Liver (tissue), 3 donors: Measurements from ENCODE around the gene RTCB.

ENCODE experiments used
- ATF3 ChIP-seq: IDR thresholded peaks from 2 replicates; pipeline ENCODE4 v1.6.1; 2016; ENCODE audit warnings: antibody characterized with exemption
- CTCF ChIP-seq: fragments of 150-350 bp; IDR thresholded peaks from 2 replicates; pipeline ENCODE4 v1.5.1; 2017; ENCODE audit warnings: improper control_type of control experiment, low read depth, low read length; ENCODE audit not compliant: missing input control
- HNF4A ChIP-seq, 2 donors: conservative IDR thresholded peaks; 2 replicates each; pipeline ENCODE4 v1.6.1; 2016; ENCODE audit warnings: antibody characterized with exemption in 2 of 2, mild to moderate bottlenecking in 2 of 2
- HNF4G ChIP-seq: IDR thresholded peaks from 2 replicates; pipeline ENCODE4 v1.6.1; 2016; ENCODE audit warnings: antibody characterized with exemption
- JUND ChIP-seq, 2 donors: IDR thresholded peaks; 2 replicates each; pipeline ENCODE4 v1.6.1; 2016; ENCODE audit warnings: antibody characterized with exemption in 2 of 2
- RAD21 ChIP-seq, 2 donors: IDR thresholded peaks; 2 replicates each; pipeline ENCODE4 v1.6.1; 2016; ENCODE audit warnings: antibody characterized with exemption in 2 of 2, mild to moderate bottlenecking in 2 of 2
- REST ChIP-seq: IDR thresholded peaks from 2 replicates; pipeline ENCODE4 v1.6.1; 2016; ENCODE audit warnings: antibody characterized with exemption, mild to moderate bottlenecking
- RXRA ChIP-seq, 2 donors: IDR thresholded peaks; 2 replicates each; pipeline ENCODE4 v1.6.1; 2017 to 2018; ENCODE audit warnings: antibody characterized with exemption in 2 of 2, mild to moderate bottlenecking in 1 of 2
- SP1 ChIP-seq: IDR thresholded peaks from 2 replicates; pipeline ENCODE4 v1.6.1; 2018; ENCODE audit warnings: antibody characterized with exemption, mild to moderate bottlenecking
- TAF1 ChIP-seq: conservative IDR thresholded peaks from 2 replicates; pipeline ENCODE4 v1.6.1; 2016; ENCODE audit warnings: antibody characterized with exemption, mild to moderate bottlenecking
- YY1 ChIP-seq: IDR thresholded peaks from 2 replicates; pipeline ENCODE4 v1.6.1; 2016; ENCODE audit warnings: antibody characterized with exemption, mild to moderate bottlenecking
- TF ChIP-seq, protein P1 (sequence below): IDR thresholded peaks from 2 replicates; pipeline ENCODE4 v1.6.1; 2016; ENCODE audit warnings: antibody characterized with exemption
- TF ChIP-seq, protein P2 (sequence below): IDR thresholded peaks from 2 replicates; pipeline ENCODE4 v1.6.1; 2016; ENCODE audit warnings: antibody characterized with exemption
- donor health status: healthy.
- donor health status: healthy.

GRCh38 chr22:32457031-32457430, 45.0 kb upstream of the RTCB start:
- TF ChIP-seq, protein P1, sequence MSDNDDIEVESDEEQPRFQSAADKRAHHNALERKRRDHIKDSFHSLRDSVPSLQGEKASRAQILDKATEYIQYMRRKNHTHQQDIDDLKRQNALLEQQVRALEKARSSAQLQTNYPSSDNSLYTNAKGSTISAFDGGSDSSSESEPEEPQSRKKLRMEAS = no peak
- TF ChIP-seq JUND (IDR thresholded peaks at IDR 0.05) (no peak), CTCF (no peak), HNF4A (conservative IDR thresholded peaks at IDR 0.05) (no peak), ATF3 (no peak), YY1 (no peak), RAD21 (IDR thresholded peaks at IDR 0.05) (no peak), REST (no peak), HNF4G (no peak), SP1 (no peak), TAF1 (no peak), RXRA (IDR thresholded peaks at IDR 0.05) (no peak)
- TF ChIP-seq, protein P2, sequence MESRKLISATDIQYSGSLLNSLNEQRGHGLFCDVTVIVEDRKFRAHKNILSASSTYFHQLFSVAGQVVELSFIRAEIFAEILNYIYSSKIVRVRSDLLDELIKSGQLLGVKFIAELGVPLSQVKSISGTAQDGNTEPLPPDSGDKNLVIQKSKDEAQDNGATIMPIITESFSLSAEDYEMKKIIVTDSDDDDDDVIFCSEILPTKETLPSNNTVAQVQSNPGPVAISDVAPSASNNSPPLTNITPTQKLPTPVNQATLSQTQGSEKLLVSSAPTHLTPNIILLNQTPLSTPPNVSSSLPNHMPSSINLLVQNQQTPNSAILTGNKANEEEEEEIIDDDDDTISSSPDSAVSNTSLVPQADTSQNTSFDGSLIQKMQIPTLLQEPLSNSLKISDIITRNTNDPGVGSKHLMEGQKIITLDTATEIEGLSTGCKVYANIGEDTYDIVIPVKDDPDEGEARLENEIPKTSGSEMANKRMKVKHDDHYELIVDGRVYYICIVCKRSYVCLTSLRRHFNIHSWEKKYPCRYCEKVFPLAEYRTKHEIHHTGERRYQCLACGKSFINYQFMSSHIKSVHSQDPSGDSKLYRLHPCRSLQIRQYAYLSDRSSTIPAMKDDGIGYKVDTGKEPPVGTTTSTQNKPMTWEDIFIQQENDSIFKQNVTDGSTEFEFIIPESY = no peak
